ENCODE results near the gene CYYR1.
A peak's percentile ranks its signal among the peaks of the same experiment; 100 is the strongest.

CYYR1 gene

DNA sequence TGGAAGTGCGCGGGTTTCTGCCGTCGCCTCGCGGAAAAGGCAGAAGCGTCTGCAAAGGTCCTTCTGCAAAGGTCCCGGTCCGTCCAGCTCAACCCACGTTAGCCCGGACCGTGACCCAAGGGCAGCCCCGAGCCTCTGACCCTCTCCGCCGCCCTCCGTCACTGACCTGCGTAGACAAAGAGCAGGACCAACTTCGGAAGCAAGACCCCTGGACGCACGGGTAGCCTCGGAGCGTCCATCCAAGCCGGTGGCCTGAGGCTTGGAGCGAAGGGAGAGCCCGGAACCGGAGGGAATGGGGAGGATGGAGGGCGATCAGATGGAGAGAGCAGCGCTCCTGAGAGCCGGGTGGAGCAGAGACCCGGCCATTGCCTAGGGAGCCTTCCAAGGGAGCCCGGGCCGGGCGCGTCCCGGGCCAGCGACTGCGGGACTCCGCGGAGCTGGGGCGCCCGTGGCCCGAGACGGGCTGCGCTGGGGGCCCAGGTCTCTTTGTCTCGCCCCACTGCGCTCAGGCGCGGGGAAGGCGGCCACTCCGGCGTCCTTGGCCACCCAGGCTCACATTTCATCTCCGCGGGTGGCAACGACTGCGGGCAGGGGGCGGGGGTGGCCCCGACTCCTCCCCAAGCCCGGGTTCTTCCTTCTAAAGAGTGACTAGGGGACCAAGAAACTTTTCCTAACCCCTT, at the start of gene CYYR1:
CYYR1 (minus strand) TSS at position 585 of the 680 bp plus-strand sequence; CDS start at position 239, 346 bp downstream.
- no peaks in the 10 kb centered on the region for H3K27me3 ChIP-seq (ENCODE audit: low read depth)
- H3K36me3 ChIP-seq (replicated peaks), result no peaks in the 10 kb centered on the region
- H3K4me1 ChIP-seq, result peaks cover 17% of the 10 kb centered on the region
- H3K4me3 ChIP-seq, result peak within 1 kb of the TSS; percentile 48
- peak; percentile 32 to 68 for DNase-seq (ENCODE audit: low spot score in 2 of 2)
- in situ Hi-C loops (cut with MboI; ENCODE audit: low sequenced_read_pairs), result no loop called here
- H3K9me3 ChIP-seq, result no peaks in the 10 kb centered on the region; the same call in 1 of the 2 replicates

DNA sequence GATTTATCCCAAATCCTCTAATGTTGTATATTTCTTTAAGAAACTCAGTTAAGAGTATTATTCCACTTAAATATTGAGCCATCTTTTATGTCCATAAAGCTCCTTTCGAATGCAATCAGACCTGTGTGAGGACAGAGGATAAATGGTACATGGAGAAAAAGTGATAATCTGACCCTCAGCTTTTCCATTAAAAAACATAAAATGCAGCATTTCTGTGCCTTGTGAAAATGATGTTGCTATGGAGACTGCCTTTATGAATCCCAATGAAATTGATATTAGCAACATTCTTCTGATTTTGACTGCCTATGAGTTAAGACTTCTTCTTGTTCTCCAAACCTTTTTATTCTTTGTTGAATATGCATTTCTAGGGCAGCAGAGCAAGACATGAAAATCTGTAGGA, 44.1 kb upstream of the CYYR1 start:
- Histone ChIP-seq H3K4me3 (no peak overlapping the region), H3K36me3 (replicated peaks) (no peaks in the 10 kb centered on the region), H3K4me1 (no peaks in the 10 kb centered on the region), H3K9me3 (no peaks in the 10 kb centered on the region), H3K27me3 (ENCODE audit: low read depth) (peaks cover 4% of the 10 kb centered on the region; the same call in 1 of the 2 replicates)
- in situ Hi-C loops (cut with MboI; ENCODE audit: low sequenced_read_pairs), result no loop called here
- DNase-seq (ENCODE audit: low spot score in 2 of 2), result no peak

GRCh38 chr21:26614251-26614650, 41.2 kb upstream of the CYYR1 start:
- no peak for DNase-seq (ENCODE audit: low spot score in 2 of 2)
- H3K36me3 ChIP-seq (replicated peaks), result no peaks in the 10 kb centered on the region
- no peak overlapping the region for H3K4me3 ChIP-seq
- no peaks in the 10 kb centered on the region for H3K9me3 ChIP-seq
- H3K4me1 ChIP-seq, result no peaks in the 10 kb centered on the region
- H3K27me3 ChIP-seq (ENCODE audit: low read depth), result peaks cover 4% of the 10 kb centered on the region; the same call in 1 of the 2 replicates
- in situ Hi-C loops (cut with MboI; ENCODE audit: low sequenced_read_pairs), result no loop called here

- Histone ChIP-seq H3K9me3 (no peaks in the 10 kb centered on the region), H3K27me3 (ENCODE audit: low read depth) (no peaks in the 10 kb centered on the region), H3K36me3 (replicated peaks) (no peaks in the 10 kb centered on the region), H3K4me3 (no peak overlapping the region), H3K4me1 (no peaks in the 10 kb centered on the region)
- no peak for DNase-seq (ENCODE audit: low spot score in 2 of 2)
- in situ Hi-C loops (cut with MboI; ENCODE audit: low sequenced_read_pairs), result no loop called here
These were observed 26.2 kb upstream of the CYYR1 start for GRCh38 chr21:26599261-26599660.

- in situ Hi-C loops (cut with MboI; ENCODE audit: low sequenced_read_pairs), result no loop called here
- no peaks in the 10 kb centered on the region for H3K9me3 ChIP-seq
These were observed 24.9 kb upstream of the CYYR1 start for GRCh38 chr21:26597981-26598380.

GRCh38 chr21:26597031-26597430, 23.9 kb upstream of the CYYR1 start:
- no peaks in the 10 kb centered on the region for H3K36me3 ChIP-seq (replicated peaks)
- no peaks in the 10 kb centered on the region for H3K27me3 ChIP-seq (ENCODE audit: low read depth)
- H3K4me3 ChIP-seq, result no peak overlapping the region
- DNase-seq (ENCODE audit: low spot score in 2 of 2), result no peak
- in situ Hi-C loops (cut with MboI; ENCODE audit: low sequenced_read_pairs), result no loop called here
- no peaks in the 10 kb centered on the region for H3K4me1 ChIP-seq
- no peaks in the 10 kb centered on the region for H3K9me3 ChIP-seq

More at GRCh38 chr21:26597981-26598380, 24.9 kb upstream of the CYYR1 start:
- DNase-seq (ENCODE audit: low spot score in 2 of 2), result no peak
- no peaks in the 10 kb centered on the region for H3K27me3 ChIP-seq (ENCODE audit: low read depth)
- no peak overlapping the region for H3K4me3 ChIP-seq
- no peaks in the 10 kb centered on the region for H3K4me1 ChIP-seq
- no peaks in the 10 kb centered on the region for H3K36me3 ChIP-seq (replicated peaks)

DNA sequence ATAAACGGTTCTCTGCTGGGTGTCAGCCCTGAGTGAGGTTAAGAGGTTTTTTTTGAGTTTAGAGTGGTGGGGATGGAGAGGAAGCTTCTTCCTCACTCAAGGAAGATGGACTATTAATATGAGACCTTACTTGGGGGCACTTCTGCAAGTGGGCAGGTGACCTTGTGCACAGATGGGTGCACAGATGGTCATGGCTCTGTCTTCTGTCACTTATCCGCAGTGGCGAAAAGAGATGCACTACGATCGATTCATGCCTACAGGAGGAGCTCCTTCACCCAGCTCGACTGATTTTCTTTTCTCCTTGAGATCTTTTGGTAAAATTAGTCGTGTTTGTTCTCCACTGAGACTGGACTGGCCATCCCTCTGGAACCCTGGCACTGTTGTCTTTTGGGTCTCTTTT, 22.9 kb upstream of the CYYR1 start:
- Histone ChIP-seq H3K9me3 (no peaks in the 10 kb centered on the region), H3K36me3 (replicated peaks) (no peaks in the 10 kb centered on the region), H3K4me3 (no peak overlapping the region), H3K4me1 (no peaks in the 10 kb centered on the region), H3K27me3 (ENCODE audit: low read depth) (no peaks in the 10 kb centered on the region)
- DNase-seq (ENCODE audit: low spot score in 2 of 2), result no peak
- in situ Hi-C loops (cut with MboI; ENCODE audit: low sequenced_read_pairs), result no loop called here

GRCh38 chr21:26593800-26594199, 20.7 kb upstream of the CYYR1 start:
- in situ Hi-C loops (cut with MboI; ENCODE audit: low sequenced_read_pairs), result no loop called here
- no peaks in the 10 kb centered on the region for H3K4me1 ChIP-seq
- H3K9me3 ChIP-seq, result no peaks in the 10 kb centered on the region
- no peaks in the 10 kb centered on the region for H3K36me3 ChIP-seq (replicated peaks)
- no peaks in the 10 kb centered on the region for H3K27me3 ChIP-seq (ENCODE audit: low read depth)
- no peak overlapping the region for H3K4me3 ChIP-seq
- no peak for DNase-seq (ENCODE audit: low spot score in 2 of 2)

- H3K36me3 ChIP-seq (replicated peaks), result no peaks in the 10 kb centered on the region
- no peaks in the 10 kb centered on the region for H3K9me3 ChIP-seq
- H3K4me1 ChIP-seq, result no peaks in the 10 kb centered on the region
- H3K27me3 ChIP-seq (ENCODE audit: low read depth), result no peaks in the 10 kb centered on the region
- no peak overlapping the region for H3K4me3 ChIP-seq
- in situ Hi-C loops (cut with MboI; ENCODE audit: low sequenced_read_pairs), result no loop called here
- DNase-seq (ENCODE audit: low spot score in 2 of 2), result no peak
These were observed 18.5 kb upstream of the CYYR1 start for GRCh38 chr21:26591543-26591942.

GRCh38 chr21:26588446-26588845, 15.4 kb upstream of the CYYR1 start:
- in situ Hi-C loops (cut with MboI; ENCODE audit: low sequenced_read_pairs), result no loop called here
- no peak overlapping the region for H3K4me3 ChIP-seq

DNA sequence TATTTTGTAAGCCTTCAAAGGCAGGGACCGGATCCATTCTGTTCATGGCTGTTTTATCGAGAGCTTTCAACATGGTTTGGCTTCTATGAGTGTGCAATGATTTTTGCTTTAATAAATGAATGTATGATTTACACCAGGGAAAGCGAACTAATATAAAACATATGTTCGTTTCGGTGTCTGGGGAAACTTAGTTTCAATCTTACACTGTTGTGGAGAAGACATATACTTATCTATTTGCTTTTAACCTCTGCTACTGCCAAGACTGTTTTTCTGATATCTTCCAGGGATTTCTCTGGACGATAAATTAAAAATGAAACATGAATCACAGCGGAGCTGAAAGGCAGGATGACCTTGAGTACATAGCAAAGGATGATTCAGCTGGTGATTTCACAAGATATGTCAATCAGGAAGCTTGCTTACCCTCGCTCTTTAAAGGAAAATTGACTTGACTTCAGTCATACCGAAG, 14.7 kb upstream of the CYYR1 start:
- Histone ChIP-seq H3K27me3 (ENCODE audit: low read depth) (no peaks in the 10 kb centered on the region), H3K9me3 (no peaks in the 10 kb centered on the region), H3K4me3 (no peak overlapping the region), H3K36me3 (replicated peaks) (no peaks in the 10 kb centered on the region), H3K4me1 (no peaks in the 10 kb centered on the region)
- DNase-seq (ENCODE audit: low spot score in 2 of 2), result no peak
- in situ Hi-C loops (cut with MboI; ENCODE audit: low sequenced_read_pairs), result no loop called here

More at GRCh38 chr21:26588446-26588845, 15.4 kb upstream of the CYYR1 start:
- DNase-seq (ENCODE audit: low spot score in 2 of 2), result no peak
- Histone ChIP-seq H3K36me3 (replicated peaks) (no peaks in the 10 kb centered on the region), H3K27me3 (ENCODE audit: low read depth) (no peaks in the 10 kb centered on the region), H3K4me1 (no peaks in the 10 kb centered on the region), H3K9me3 (no peaks in the 10 kb centered on the region)

- Histone ChIP-seq H3K9me3 (no peaks in the 10 kb centered on the region), H3K36me3 (replicated peaks) (no peaks in the 10 kb centered on the region), H3K4me3 (no peak overlapping the region), H3K27me3 (ENCODE audit: low read depth) (no peaks in the 10 kb centered on the region), H3K4me1 (no peaks in the 10 kb centered on the region)
- in situ Hi-C loops (cut with MboI; ENCODE audit: low sequenced_read_pairs), result no loop called here
- no peak for DNase-seq (ENCODE audit: low spot score in 2 of 2)
These were observed 10.7 kb upstream of the CYYR1 start for GRCh38 chr21:26583769-26584168.

- H3K36me3 ChIP-seq (replicated peaks), result no peaks in the 10 kb centered on the region
- no peaks in the 10 kb centered on the region for H3K27me3 ChIP-seq (ENCODE audit: low read depth)
- H3K9me3 ChIP-seq, result no peaks in the 10 kb centered on the region
- H3K4me1 ChIP-seq, result no peaks in the 10 kb centered on the region
- H3K4me3 ChIP-seq, result no peak overlapping the region
- in situ Hi-C loops (cut with MboI; ENCODE audit: low sequenced_read_pairs), result no loop called here
- no peak for DNase-seq (ENCODE audit: low spot score in 2 of 2)
These were observed 8.7 kb upstream of the CYYR1 start for GRCh38 chr21:26581818-26582217.

- peak in 1 of 2 experiments; percentile 26 for DNase-seq (ENCODE audit: low spot score in 2 of 2)
- H3K27me3 ChIP-seq (ENCODE audit: low read depth), result no peaks in the 10 kb centered on the region
- in situ Hi-C loops (cut with MboI; ENCODE audit: low sequenced_read_pairs), result no loop called here
- peak overlapping the region; percentile 48 for H3K4me3 ChIP-seq
- peaks cover 20% of the 10 kb centered on the region for H3K4me1 ChIP-seq
- H3K9me3 ChIP-seq, result no peaks in the 10 kb centered on the region; the same call in 1 of the 2 replicates
- H3K36me3 ChIP-seq (replicated peaks), result no peaks in the 10 kb centered on the region
These were observed 897 bp downstream of the CYYR1 start for GRCh38 chr21:26572076-26572701.

Measured in HAP-1 (cell line).